MM.1S (cell line): ENCODE measurements around the gene SPHK2.

ENCODE experiments used
- CTCF ChIP-seq: fragments of 300-600 bp; sonication (generic); IDR thresholded peaks from 2 replicates; pipeline ENCODE4 v1.5.1; 2016; ENCODE audit warnings: antibody characterized with exemption, low read length, mixed read lengths
- EZH2 ChIP-seq: fragments of 300-600 bp; sonication (generic); optimal IDR thresholded peaks from 2 replicates; pipeline ENCODE3; 2017; ENCODE audit warnings: low read depth, mild to moderate bottlenecking, antibody characterized with exemption, low read length, mixed read lengths
- EZH2phosphoT487 ChIP-seq: fragments of 300-600 bp; sonication (generic); IDR thresholded peaks from 2 replicates; pipeline ENCODE4 v1.6.1; 2018; ENCODE audit warnings: antibody characterized with exemption, low read length

- TF ChIP-seq CTCF (no peak), EZH2phosphoT487 (no peak), EZH2 (no peak)
These were observed 13.4 kb downstream of the SPHK2 start for GRCh38 chr19:48632692-48633147.
